Kidney (tissue), 14 donors: ENCODE measurements around the gene DOK7. TPM values are rescaled to one million over a fixed set of nuclear protein-coding genes. Genes with fewer than 3 reads are reported as not detected.

Source experiments
- DNase-seq, 5 donors: peaks; one replicate each; pipeline ENCODE4 v3.0.0-alpha.2; 2013 to 2020
- FAIRE-seq: peaks from 2 replicates; lab custom pipeline; 2012; peaks lifted over from hg19 to GRCh38; lab: Jason Lieb, UNC
- H3K27ac ChIP-seq, 2 donors: one replicate each; pipeline ENCODE4 v1.7.0; 2013; ENCODE audit warnings: low read depth in 2 of 2, low read length in 2 of 2, inconsistent platforms in 1 of 2
- H3K27me3 ChIP-seq: one replicate; pipeline ENCODE4 v1.7.1; 2013; ENCODE audit warnings: low read length, inconsistent platforms; ENCODE audit not compliant: control insufficient read depth, insufficient read depth
- H3K36me3 ChIP-seq, 3 donors: one replicate each; pipeline versions ENCODE4 v1.7.0 to v1.7.1; 2013; ENCODE audit warnings: low read length in 3 of 3, control low read depth in 1 of 3, inconsistent platforms in 1 of 3; ENCODE audit not compliant: insufficient read depth in 3 of 3, control insufficient read depth in 2 of 3
- H3K4me1 ChIP-seq, 3 donors: one replicate each; pipeline versions ENCODE4 v1.7.0 to v1.7.1; 2013; ENCODE audit warnings: low read length in 3 of 3, inconsistent platforms in 1 of 3, low read depth in 1 of 3; ENCODE audit not compliant: control insufficient read depth in 2 of 3, insufficient read depth in 2 of 3
- H3K4me3 ChIP-seq, 3 donors: one replicate each; pipeline versions ENCODE4 v1.7.0 to v1.8.1; 2013; ENCODE audit warnings: low read length in 3 of 3, control low read depth in 1 of 3, inconsistent platforms in 1 of 3
- H3K9ac ChIP-seq, 3 donors: one replicate each; pipeline versions ENCODE4 v1.7.0 to v1.7.1; 2013; ENCODE audit warnings: low read length in 3 of 3, control low read depth in 1 of 3, inconsistent platforms in 1 of 3
- H3K9me3 ChIP-seq, 3 donors: one replicate each; pipeline versions ENCODE4 v1.7.0 to v1.7.1; 2013; ENCODE audit warnings: low read length in 3 of 3, control low read depth in 1 of 3, inconsistent platforms in 1 of 3; ENCODE audit not compliant: control insufficient read depth in 2 of 3, insufficient read depth in 1 of 3
- CTCF ChIP-seq: IDR thresholded peaks from 3 replicates; pipeline ENCODE4 v1.5.1; 2012; ENCODE audit warnings: mild to moderate bottlenecking, moderate library complexity, borderline replicate concordance; ENCODE audit not compliant: insufficient read depth; ENCODE audit errors: extremely low read depth
- intact Hi-C: fragments of 100-400 bp; cut with DNase I; formaldehyde crosslinking; loops from one replicate; pipeline ENCODE4 v1.11.1; 2022
- polyA plus RNA-seq: library from polyadenylated mRNA; stranded (reverse); fragments of 350-450 nt; fragmentation: Illumina TruSeq; extraction: RNeasy Lipid Tissue Mini Kit (QIAGEN cat#74804); gene quantifications from one replicate; pipeline ENCODE4 v1.2.3, GENCODE V29; 2014; ENCODE audit warnings: low read depth, low replicate concordance; ENCODE audit not compliant: insufficient read depth
- total RNA-seq: library from RNA; stranded (reverse); fragmentation: NEBNext Ultra II Directional; extraction: Animal tissue kit (Norgen Biotek cat#: 25700); gene quantifications from one replicate; pipeline ENCODE4 v1.2.1, GENCODE V29; 2021
- donor health status: control.
- donor health status: control.
- donor health status: control.
- donor health status: control.
- donor health status: control.
- donor health status: DM: yes; HTN: yes; CAD: no.
- donor health status: Normal renal cell carcinoma (clear cell type).

Gene DOK7
- total and polyA plus RNA-seq, 2 donors from 2014 or later = 1.2 to 7.0 TPM

GRCh38 chr4:3415471-3416141 lies 47.5 kb upstream of the DOK7 start:
- FAIRE-seq (no peak), DNase-seq (peak in 2 of 5 donors; percentile 37 to 46)
- H3K4me3 ChIP-seq = no peak overlapping the region
- H3K9ac ChIP-seq = no peak overlapping the region
- H3K27ac ChIP-seq = no peak overlapping the region
- H3K9me3 ChIP-seq = no peaks in the 10 kb centered on the region
- peaks cover 0 to 20% (median 10%) of the 10 kb centered on the region in 3 donors for H3K36me3 ChIP-seq
- H3K4me1 ChIP-seq = no peaks in the 10 kb centered on the region
- no peaks in the 10 kb centered on the region for H3K27me3 ChIP-seq
- intact Hi-C loops = no loop called here
- no peak for TF ChIP-seq CTCF

GRCh38 chr4:3416270-3416669 lies 46.8 kb upstream of the DOK7 start:
- Histone ChIP-seq H3K4me3 (no peak overlapping the region), H3K9ac (no peak overlapping the region), H3K9me3 (no peaks in the 10 kb centered on the region), H3K27ac (no peak overlapping the region), H3K36me3 (peaks cover 0 to 23% (median 10%) of the 10 kb centered on the region in 3 donors), H3K27me3 (no peaks in the 10 kb centered on the region), H3K4me1 (no peaks in the 10 kb centered on the region)
- DNase-seq (peak in 1 of 5 donors; percentile 44), FAIRE-seq (no peak)
- no peak for TF ChIP-seq CTCF
- intact Hi-C loops = no loop called here

GRCh38 chr4:3416821-3417221 lies 46.3 kb upstream of the DOK7 start:
- H3K36me3 ChIP-seq = peaks cover 0 to 23% (median 10%) of the 10 kb centered on the region in 3 donors
- no peaks in the 10 kb centered on the region for H3K9me3 ChIP-seq
- H3K4me1 ChIP-seq = no peaks in the 10 kb centered on the region
- no peak overlapping the region for H3K4me3 ChIP-seq
- no peak for TF ChIP-seq CTCF
- no peaks in the 10 kb centered on the region for H3K27me3 ChIP-seq
- no peak overlapping the region for H3K9ac ChIP-seq
- FAIRE-seq = no peak
- no peak overlapping the region for H3K27ac ChIP-seq
- intact Hi-C loops = no loop called here
- peak in 2 of 5 donors; percentile 35 to 55 for DNase-seq

- no peak overlapping the region for H3K9ac ChIP-seq
- H3K4me3 ChIP-seq = no peak overlapping the region
- H3K27ac ChIP-seq = no peak overlapping the region
- H3K27me3 ChIP-seq = no peaks in the 10 kb centered on the region
- H3K4me1 ChIP-seq = no peaks in the 10 kb centered on the region
- no peaks in the 10 kb centered on the region for H3K9me3 ChIP-seq
- intact Hi-C loops = no loop called here
- no peak for FAIRE-seq
- peak in 2 of 5 donors; percentile 23 to 65 for DNase-seq
- no peak for TF ChIP-seq CTCF
- H3K36me3 ChIP-seq = peaks cover 0 to 23% (median 10%) of the 10 kb centered on the region in 3 donors
Measured at GRCh38 chr4:3417448-3417847, 45.7 kb upstream of the DOK7 start.
